Glutamatergic neuron (in vitro differentiated cells): ENCODE data around the gene EML1. TPM values are rescaled to one million over a fixed set of nuclear protein-coding genes. Genes with fewer than 3 reads are reported as not detected.
A peak's percentile ranks its signal among the peaks of the same experiment; 100 is the strongest.

ENCODE experiments used
- DNase-seq: peaks from one replicate; pipeline ENCODE4 v3.0.0; 2022
- H3K27ac Mint-ChIP-seq: one replicate; pipeline ENCODE4 v1.8.0; 2020; ENCODE audit warnings: mild to moderate bottlenecking, mixed read lengths, inconsistent platforms; ENCODE audit not compliant: unreplicated experiment
- H3K27me3 Mint-ChIP-seq: one replicate; pipeline ENCODE4 v1.8.0; 2020; ENCODE audit warnings: mild to moderate bottlenecking, moderate library complexity, mixed read lengths, inconsistent platforms; ENCODE audit not compliant: unreplicated experiment
- H3K36me3 Mint-ChIP-seq: one replicate; pipeline ENCODE4 v1.8.0; 2020; ENCODE audit warnings: mild to moderate bottlenecking, mixed read lengths, inconsistent platforms; ENCODE audit not compliant: unreplicated experiment
- H3K4me1 Mint-ChIP-seq: one replicate; pipeline ENCODE4 v1.8.0; 2020; ENCODE audit warnings: mild to moderate bottlenecking, low read depth, mixed read lengths, inconsistent platforms; ENCODE audit not compliant: unreplicated experiment
- H3K4me3 Mint-ChIP-seq: one replicate; pipeline ENCODE4 v1.8.0; 2020; ENCODE audit warnings: mild to moderate bottlenecking, mixed read lengths, inconsistent platforms; ENCODE audit not compliant: unreplicated experiment
- H3K9me3 Mint-ChIP-seq: one replicate; pipeline ENCODE4 v1.8.0; 2020; ENCODE audit warnings: mild to moderate bottlenecking, moderate library complexity, mixed read lengths, inconsistent platforms; ENCODE audit not compliant: unreplicated experiment
- total RNA-seq: library from RNA; stranded (reverse); fragmentation: NEBNext Ultra II Directional; extraction: Animal tissue kit (Norgen Biotek cat#: 25700); gene quantifications from one replicate; pipeline ENCODE4 v1.2.1, GENCODE V29; 2021; ENCODE audit not compliant: unreplicated experiment
- TF ChIP-seq, protein P1 (sequence below): fragments of 200-600 bp; sonication (generic); IDR thresholded peaks from one replicate; pipeline ENCODE4 v1.5.0; 2021; ENCODE audit not compliant: partially characterized antibody, unreplicated experiment

The EML1 gene
- total RNA-seq, 1 donor from 2014 or later = 73.6 TPM

DNA sequence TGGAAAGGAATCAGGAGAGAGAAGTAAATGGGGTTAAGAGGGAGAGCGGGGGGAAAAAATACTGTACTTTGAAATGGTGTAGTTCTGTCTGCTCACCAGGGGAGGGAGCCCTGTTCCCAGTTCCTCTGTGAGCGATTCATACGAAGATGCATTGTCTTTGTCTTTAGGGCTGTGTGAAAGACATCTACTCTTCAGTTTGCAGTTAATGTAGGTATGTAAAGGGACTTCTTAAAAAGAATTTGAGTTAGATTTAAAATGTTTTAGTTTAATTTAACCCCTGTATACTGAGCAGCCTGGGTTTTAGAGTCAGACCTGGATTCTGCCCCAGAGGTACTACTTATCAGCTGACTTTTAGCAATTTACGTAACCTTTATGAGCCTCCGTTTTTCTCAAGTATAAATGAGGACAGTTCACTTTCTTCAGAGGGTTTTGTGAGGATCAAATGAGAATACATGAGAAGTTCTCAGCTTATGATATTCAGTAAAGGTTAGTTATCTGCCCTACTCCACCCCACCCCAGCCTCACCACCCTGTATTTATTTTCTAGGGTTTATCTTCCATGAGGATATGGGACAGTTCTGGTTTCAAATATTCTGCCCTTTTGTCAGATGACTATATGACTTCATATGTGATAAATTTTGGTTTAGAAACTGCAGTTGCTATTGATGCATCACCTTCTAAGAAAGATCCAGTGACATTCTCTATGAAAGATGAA is 189.5 kb downstream of the EML1 start:
- Mint-ChIP-seq H3K9me3 (peaks cover 1% of the 10 kb centered on the region), H3K4me1 (peaks cover 9% of the 10 kb centered on the region), H3K27me3 (no peaks in the 10 kb centered on the region), H3K4me3 (no peak overlapping the region), H3K36me3 (no peaks in the 10 kb centered on the region), H3K27ac (no peak overlapping the region)
- DNase-seq = peak; percentile 57
- TF ChIP-seq, protein P1, sequence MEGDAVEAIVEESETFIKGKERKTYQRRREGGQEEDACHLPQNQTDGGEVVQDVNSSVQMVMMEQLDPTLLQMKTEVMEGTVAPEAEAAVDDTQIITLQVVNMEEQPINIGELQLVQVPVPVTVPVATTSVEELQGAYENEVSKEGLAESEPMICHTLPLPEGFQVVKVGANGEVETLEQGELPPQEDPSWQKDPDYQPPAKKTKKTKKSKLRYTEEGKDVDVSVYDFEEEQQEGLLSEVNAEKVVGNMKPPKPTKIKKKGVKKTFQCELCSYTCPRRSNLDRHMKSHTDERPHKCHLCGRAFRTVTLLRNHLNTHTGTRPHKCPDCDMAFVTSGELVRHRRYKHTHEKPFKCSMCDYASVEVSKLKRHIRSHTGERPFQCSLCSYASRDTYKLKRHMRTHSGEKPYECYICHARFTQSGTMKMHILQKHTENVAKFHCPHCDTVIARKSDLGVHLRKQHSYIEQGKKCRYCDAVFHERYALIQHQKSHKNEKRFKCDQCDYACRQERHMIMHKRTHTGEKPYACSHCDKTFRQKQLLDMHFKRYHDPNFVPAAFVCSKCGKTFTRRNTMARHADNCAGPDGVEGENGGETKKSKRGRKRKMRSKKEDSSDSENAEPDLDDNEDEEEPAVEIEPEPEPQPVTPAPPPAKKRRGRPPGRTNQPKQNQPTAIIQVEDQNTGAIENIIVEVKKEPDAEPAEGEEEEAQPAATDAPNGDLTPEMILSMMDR = peak; percentile 84

DNA sequence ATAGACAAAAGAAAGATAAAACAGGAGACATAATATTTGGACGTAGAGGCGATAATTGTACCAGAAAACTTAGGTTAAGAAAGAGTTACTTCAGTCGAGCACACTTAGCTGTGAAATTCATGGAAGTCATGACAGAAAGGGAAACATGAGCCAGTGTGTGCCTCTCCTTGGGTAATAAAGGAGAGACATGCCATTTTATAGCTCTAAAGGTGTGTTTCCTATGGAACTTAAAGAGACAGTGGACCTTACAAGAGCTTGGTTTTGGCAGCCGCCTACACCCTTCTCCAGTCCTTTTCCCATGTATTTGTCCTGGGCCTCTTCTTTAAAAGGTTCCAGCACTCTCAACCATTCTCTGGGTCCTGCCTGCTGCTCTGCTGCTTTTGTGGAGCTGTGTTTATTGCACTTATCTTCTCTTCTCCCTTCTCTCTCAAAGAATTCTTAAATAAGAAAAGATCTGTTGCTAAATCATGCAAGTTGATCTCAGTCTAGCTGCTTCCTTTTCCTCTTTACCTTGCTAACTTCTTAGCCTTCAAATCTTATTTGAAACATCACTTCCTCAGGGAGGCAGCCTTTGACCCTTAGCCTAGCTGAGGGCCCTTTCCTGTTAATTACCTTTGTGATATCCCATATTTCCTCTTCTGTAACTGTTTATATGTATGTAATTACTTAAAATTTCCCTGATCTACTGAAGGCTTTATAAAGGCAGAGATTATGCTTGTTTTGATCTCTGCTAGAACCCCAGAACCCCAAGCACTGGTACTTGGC is 190.2 kb downstream of the EML1 start:
- no peak for DNase-seq
- H3K9me3 Mint-ChIP-seq = peaks cover 1% of the 10 kb centered on the region
- no peaks in the 10 kb centered on the region for H3K27me3 Mint-ChIP-seq
- TF ChIP-seq, protein P1 = no peak
- no peak overlapping the region for H3K27ac Mint-ChIP-seq
- no peaks in the 10 kb centered on the region for H3K36me3 Mint-ChIP-seq
- no peak overlapping the region for H3K4me3 Mint-ChIP-seq
- peaks cover 9% of the 10 kb centered on the region for H3K4me1 Mint-ChIP-seq

DNA sequence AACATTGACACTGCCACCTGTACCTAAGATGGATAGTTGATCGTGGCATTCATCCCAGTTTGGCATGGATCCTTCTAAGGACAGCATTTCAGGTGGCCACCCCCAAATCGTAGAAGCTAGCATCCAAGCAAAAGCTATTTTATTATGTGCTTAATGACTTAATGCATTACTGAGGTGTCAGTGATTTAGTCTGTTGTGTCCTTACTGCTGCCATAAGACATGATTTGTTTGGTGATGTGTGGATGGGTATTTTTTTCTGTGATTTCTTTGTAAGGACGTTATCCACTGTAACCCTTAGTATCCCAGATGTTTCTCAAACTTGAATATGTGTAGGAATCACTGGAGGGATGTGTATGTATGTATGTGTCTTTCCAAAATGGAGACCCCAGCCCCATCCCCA is 190.8 kb downstream of the EML1 start:
- TF ChIP-seq, protein P1 = no peak
- H3K4me1 Mint-ChIP-seq = peaks cover 9% of the 10 kb centered on the region
- peaks cover 1% of the 10 kb centered on the region for H3K9me3 Mint-ChIP-seq
- no peak overlapping the region for H3K4me3 Mint-ChIP-seq
- no peak for DNase-seq
- H3K36me3 Mint-ChIP-seq = no peaks in the 10 kb centered on the region
- H3K27ac Mint-ChIP-seq = no peak overlapping the region
- no peaks in the 10 kb centered on the region for H3K27me3 Mint-ChIP-seq

DNA sequence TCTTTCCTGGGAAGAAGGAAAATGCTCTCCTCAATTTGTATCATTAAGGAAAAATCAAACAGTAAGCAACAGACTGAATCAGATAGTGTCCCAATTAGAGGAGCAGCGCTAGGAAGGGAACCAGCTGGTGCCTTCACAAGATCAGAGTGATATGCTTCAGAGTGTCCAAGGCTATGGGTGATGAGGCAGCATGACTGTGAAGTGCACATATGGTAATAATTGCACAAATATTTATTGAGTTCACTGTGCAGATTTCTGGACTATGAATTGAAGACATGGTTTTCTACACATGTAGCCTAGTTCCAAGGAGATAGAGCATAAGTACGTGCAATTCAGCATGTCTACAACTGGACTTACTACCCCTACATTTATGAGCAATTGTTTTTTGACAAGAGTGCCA is 193.2 kb downstream of the EML1 start:
- H3K9me3 Mint-ChIP-seq = peaks cover 1% of the 10 kb centered on the region
- H3K27me3 Mint-ChIP-seq = no peaks in the 10 kb centered on the region
- no peaks in the 10 kb centered on the region for H3K36me3 Mint-ChIP-seq
- TF ChIP-seq, protein P1 = no peak
- H3K4me3 Mint-ChIP-seq = no peak overlapping the region
- no peak overlapping the region for H3K27ac Mint-ChIP-seq
- peaks cover 8% of the 10 kb centered on the region for H3K4me1 Mint-ChIP-seq
- no peak for DNase-seq

DNA sequence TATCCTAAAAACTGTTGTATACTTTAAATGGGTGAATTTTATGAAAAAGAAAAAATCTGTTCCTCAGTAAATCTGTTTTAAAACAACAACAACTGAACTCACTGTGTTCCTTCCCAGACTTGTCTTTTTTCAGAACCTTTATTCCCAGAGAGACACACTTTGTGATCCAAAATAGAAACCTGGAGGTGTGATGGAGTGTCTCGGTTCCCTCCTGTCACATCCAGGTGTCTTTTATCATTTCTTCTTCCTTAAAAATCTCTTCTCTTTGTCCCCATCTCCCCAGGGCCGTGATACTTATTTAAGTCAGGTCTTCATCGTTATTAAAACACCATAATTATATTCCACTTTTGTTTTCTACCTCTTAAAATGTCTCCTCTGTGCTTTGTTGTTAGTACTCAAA is 195.8 kb downstream of the EML1 start:
- Mint-ChIP-seq H3K9me3 (no peaks in the 10 kb centered on the region), H3K36me3 (no peaks in the 10 kb centered on the region), H3K4me1 (no peaks in the 10 kb centered on the region), H3K27me3 (no peaks in the 10 kb centered on the region), H3K27ac (no peak overlapping the region), H3K4me3 (no peak overlapping the region)
- no peak for DNase-seq
- TF ChIP-seq, protein P1 = no peak
